ENCODE data around the gene CPE.
"Not testable (repeated sequence)": the region's sequence is repeated elsewhere in the genome, so short reads cannot be mapped to it uniquely, and the experiment has no call there.

CPE gene

GRCh38 chr4:165477799-165478198, 99.0 kb downstream of the CPE start:
- Mint-ChIP-seq H3K36me3 (ENCODE audit: low read depth) (peaks cover 6% of the 10 kb centered on the region), H3K4me1 (no peaks in the 10 kb centered on the region), H3K27ac (no peak overlapping the region), H3K27me3 (peaks cover 21% of the 10 kb centered on the region), H3K9me3 (peaks cover 13% of the 10 kb centered on the region), H3K4me3 (no peak overlapping the region)
- DNase-seq (no peak), ATAC-seq (no peak)

- H3K4me1 Mint-ChIP-seq: no peaks in the 10 kb centered on the region
- H3K27ac Mint-ChIP-seq: no peak overlapping the region
- no peak overlapping the region for H3K4me3 Mint-ChIP-seq
- DNase-seq: no peak
- peaks cover 21% of the 10 kb centered on the region for H3K27me3 Mint-ChIP-seq
- peaks cover 9% of the 10 kb centered on the region for H3K9me3 Mint-ChIP-seq
- ATAC-seq: no peak
- H3K36me3 Mint-ChIP-seq (ENCODE audit: low read depth): peaks cover 3% of the 10 kb centered on the region
These were observed 99.5 kb downstream of the CPE start for GRCh38 chr4:165478260-165478659.

GRCh38 chr4:165481053-165481835, 102.4 kb downstream of the CPE start:
- H3K9me3 Mint-ChIP-seq: no peaks in the 10 kb centered on the region

GRCh38 chr4:165489786-165490185, 111.0 kb downstream of the CPE start:
- DNase-seq: no peak

More at GRCh38 chr4:165481053-165481835, 102.4 kb downstream of the CPE start:
- Mint-ChIP-seq H3K27me3 (peaks cover 21% of the 10 kb centered on the region), H3K4me1 (no peaks in the 10 kb centered on the region), H3K36me3 (ENCODE audit: low read depth) (no peaks in the 10 kb centered on the region), H3K4me3 (no peak overlapping the region), H3K27ac (no peak overlapping the region)
- ATAC-seq (no peak), DNase-seq (no peak)

GRCh38 chr4:165492583-165492982, 113.8 kb downstream of the CPE start:
- not testable (repeated sequence) for ATAC-seq; H3K4me1 Mint-ChIP-seq; H3K36me3 Mint-ChIP-seq (ENCODE audit: low read depth); H3K9me3 Mint-ChIP-seq; H3K27ac Mint-ChIP-seq; H3K4me3 Mint-ChIP-seq; DNase-seq
- H3K27me3 Mint-ChIP-seq: peaks cover 28% of the 10 kb centered on the region

More at GRCh38 chr4:165489786-165490185, 111.0 kb downstream of the CPE start:
- Mint-ChIP-seq H3K27me3 (peaks cover 36% of the 10 kb centered on the region), H3K36me3 (ENCODE audit: low read depth) (no peaks in the 10 kb centered on the region), H3K4me1 (peaks cover 3% of the 10 kb centered on the region), H3K9me3 (no peaks in the 10 kb centered on the region), H3K4me3 (no peak overlapping the region), H3K27ac (no peak overlapping the region)
- no peak for ATAC-seq

- H3K27me3 Mint-ChIP-seq: peaks cover 28% of the 10 kb centered on the region
- H3K36me3 Mint-ChIP-seq (ENCODE audit: low read depth): no peaks in the 10 kb centered on the region
- H3K27ac Mint-ChIP-seq: no peak overlapping the region
- H3K9me3 Mint-ChIP-seq: no peaks in the 10 kb centered on the region
- peak; percentile 95 for ATAC-seq
- H3K4me1 Mint-ChIP-seq: peaks cover 3% of the 10 kb centered on the region
- peak overlapping the region; percentile 42 for H3K4me3 Mint-ChIP-seq
- peak; percentile 74 for DNase-seq
These were observed 114.6 kb downstream of the CPE start for GRCh38 chr4:165493359-165493758.

GRCh38 chr4:165502916-165503907, 124.4 kb downstream of the CPE start:
- Mint-ChIP-seq H3K27ac (peak overlapping the region; percentile 21), H3K27me3 (peaks cover 6% of the 10 kb centered on the region), H3K36me3 (ENCODE audit: low read depth) (no peaks in the 10 kb centered on the region), H3K9me3 (peaks cover 3% of the 10 kb centered on the region), H3K4me3 (peak overlapping the region; percentile 22), H3K4me1 (peaks cover 18% of the 10 kb centered on the region)
- ATAC-seq (peak; percentile 76), DNase-seq (no peak)

GRCh38 chr4:165504184-165504583, 125.4 kb downstream of the CPE start:
- H3K27ac Mint-ChIP-seq: no peak overlapping the region
- peaks cover 6% of the 10 kb centered on the region for H3K27me3 Mint-ChIP-seq
- DNase-seq (no peak), ATAC-seq (no peak)
- H3K4me3 Mint-ChIP-seq: no peak overlapping the region
- H3K36me3 Mint-ChIP-seq (ENCODE audit: low read depth): no peaks in the 10 kb centered on the region
- peaks cover 18% of the 10 kb centered on the region for H3K4me1 Mint-ChIP-seq
- H3K9me3 Mint-ChIP-seq: peaks cover 3% of the 10 kb centered on the region

GRCh38 chr4:165505958-165506837, 127.4 kb downstream of the CPE start:
- DNase-seq: no peak
- peaks cover 6% of the 10 kb centered on the region for H3K27me3 Mint-ChIP-seq
- peaks cover 3% of the 10 kb centered on the region for H3K9me3 Mint-ChIP-seq
- peaks cover 18% of the 10 kb centered on the region for H3K4me1 Mint-ChIP-seq
- ATAC-seq: no peak
- no peak overlapping the region for H3K4me3 Mint-ChIP-seq
- H3K27ac Mint-ChIP-seq: no peak overlapping the region
- no peaks in the 10 kb centered on the region for H3K36me3 Mint-ChIP-seq (ENCODE audit: low read depth)

GRCh38 chr4:165506849-165507248, 128.0 kb downstream of the CPE start:
- Mint-ChIP-seq H3K4me1 (peaks cover 18% of the 10 kb centered on the region), H3K27me3 (peaks cover 6% of the 10 kb centered on the region), H3K36me3 (ENCODE audit: low read depth) (no peaks in the 10 kb centered on the region), H3K27ac (no peak overlapping the region), H3K4me3 (no peak overlapping the region), H3K9me3 (peaks cover 3% of the 10 kb centered on the region)
- no peak for DNase-seq
- ATAC-seq: no peak

- Mint-ChIP-seq H3K4me3 (no peak overlapping the region), H3K27me3 (peaks cover 4% of the 10 kb centered on the region), H3K4me1 (peaks cover 18% of the 10 kb centered on the region)
These were observed 128.6 kb downstream of the CPE start for GRCh38 chr4:165507381-165507780.

GRCh38 chr4:165508372-165509120, 129.7 kb downstream of the CPE start:
- Mint-ChIP-seq H3K36me3 (ENCODE audit: low read depth) (no peaks in the 10 kb centered on the region), H3K9me3 (no peaks in the 10 kb centered on the region), H3K27ac (no peak overlapping the region), H3K4me1 (peaks cover 6% of the 10 kb centered on the region), H3K4me3 (no peak overlapping the region), H3K27me3 (peaks cover 4% of the 10 kb centered on the region)
- DNase-seq (no peak), ATAC-seq (no peak)

More at GRCh38 chr4:165507381-165507780, 128.6 kb downstream of the CPE start:
- ATAC-seq (no peak), DNase-seq (no peak)
- H3K36me3 Mint-ChIP-seq (ENCODE audit: low read depth): no peaks in the 10 kb centered on the region
- H3K9me3 Mint-ChIP-seq: peaks cover 3% of the 10 kb centered on the region
- no peak overlapping the region for H3K27ac Mint-ChIP-seq

- Mint-ChIP-seq H3K4me3 (no peak overlapping the region), H3K9me3 (no peaks in the 10 kb centered on the region), H3K27me3 (peaks cover 3% of the 10 kb centered on the region), H3K36me3 (ENCODE audit: low read depth) (no peaks in the 10 kb centered on the region), H3K4me1 (no peaks in the 10 kb centered on the region), H3K27ac (no peak overlapping the region)
- DNase-seq (no peak), ATAC-seq (no peak)
These were observed 133.6 kb downstream of the CPE start for GRCh38 chr4:165512424-165512823.

Measured in activated naive CD8-positive, alpha-beta T cell treated with anti-CD3 and anti-CD28 coated beads, Interleukin-2, amount 50 U/mL, for 24 hours (primary cell).